PC-3 (cell line): Measurements from ENCODE around the gene PRM3.

Experiments
- EZH2 ChIP-seq: fragments of 300-600 bp; sonication (generic); IDR thresholded peaks from one replicate; pipeline ENCODE4 v1.6.1; 2017; ENCODE audit warnings: antibody characterized with exemption, mild to moderate bottlenecking, low read length; ENCODE audit not compliant: unreplicated experiment
- EZH2phosphoT487 ChIP-seq: fragments of 300-600 bp; sonication (generic); IDR thresholded peaks from 2 replicates; pipeline ENCODE4 v1.6.1; 2018; ENCODE audit warnings: mild to moderate bottlenecking, antibody characterized with exemption, low read length, borderline replicate concordance
- TF ChIP-seq, protein P1 (sequence below): fragments of 300-600 bp; sonication (generic); conservative IDR thresholded peaks from 2 replicates; pipeline ENCODE4 v1.5.1; 2017; ENCODE audit warnings: antibody characterized with exemption, low read depth, mild to moderate bottlenecking, low read length

DNA sequence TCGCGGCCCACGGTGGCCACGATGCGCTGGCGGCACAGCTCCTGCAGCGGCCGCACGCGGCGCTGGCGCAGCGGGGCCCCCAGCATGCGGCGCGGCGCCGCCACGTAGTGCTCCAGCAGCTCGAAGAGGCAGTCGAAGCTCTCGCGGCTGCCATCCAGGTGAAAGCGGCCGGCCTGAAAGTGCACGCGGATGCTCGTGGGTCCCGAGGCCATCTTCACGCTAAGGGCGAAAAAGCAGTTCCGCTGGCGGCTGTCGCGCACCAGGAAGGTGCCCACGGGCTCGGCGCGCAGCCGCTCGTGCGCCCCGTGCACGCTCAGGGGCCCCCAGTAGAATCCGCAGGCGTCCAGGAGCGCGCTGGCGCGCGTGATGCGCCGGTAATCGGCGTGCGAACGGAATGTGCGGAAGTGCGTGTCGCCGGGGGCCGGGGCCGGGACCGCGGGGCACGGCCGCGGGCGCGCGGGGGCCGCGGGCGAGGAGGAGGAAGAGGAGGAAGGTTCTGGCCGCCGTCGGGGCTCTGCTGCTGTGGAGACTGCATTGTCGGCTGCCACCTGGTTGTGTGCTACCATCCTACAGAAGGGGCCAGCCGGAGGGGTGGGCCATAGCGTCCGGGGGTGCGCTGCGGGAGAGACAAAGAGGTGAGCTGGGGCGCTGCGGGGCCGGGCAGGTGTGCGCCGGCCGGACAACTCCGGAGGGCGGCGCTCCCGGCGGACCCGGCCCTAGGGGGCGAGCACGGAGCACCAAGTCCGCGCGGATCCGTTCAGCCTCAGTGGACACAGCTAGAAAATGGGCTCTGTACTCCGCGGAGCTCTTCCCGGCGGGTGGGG is 18.3 kb downstream of the PRM3 start:
- TF ChIP-seq, protein P1, sequence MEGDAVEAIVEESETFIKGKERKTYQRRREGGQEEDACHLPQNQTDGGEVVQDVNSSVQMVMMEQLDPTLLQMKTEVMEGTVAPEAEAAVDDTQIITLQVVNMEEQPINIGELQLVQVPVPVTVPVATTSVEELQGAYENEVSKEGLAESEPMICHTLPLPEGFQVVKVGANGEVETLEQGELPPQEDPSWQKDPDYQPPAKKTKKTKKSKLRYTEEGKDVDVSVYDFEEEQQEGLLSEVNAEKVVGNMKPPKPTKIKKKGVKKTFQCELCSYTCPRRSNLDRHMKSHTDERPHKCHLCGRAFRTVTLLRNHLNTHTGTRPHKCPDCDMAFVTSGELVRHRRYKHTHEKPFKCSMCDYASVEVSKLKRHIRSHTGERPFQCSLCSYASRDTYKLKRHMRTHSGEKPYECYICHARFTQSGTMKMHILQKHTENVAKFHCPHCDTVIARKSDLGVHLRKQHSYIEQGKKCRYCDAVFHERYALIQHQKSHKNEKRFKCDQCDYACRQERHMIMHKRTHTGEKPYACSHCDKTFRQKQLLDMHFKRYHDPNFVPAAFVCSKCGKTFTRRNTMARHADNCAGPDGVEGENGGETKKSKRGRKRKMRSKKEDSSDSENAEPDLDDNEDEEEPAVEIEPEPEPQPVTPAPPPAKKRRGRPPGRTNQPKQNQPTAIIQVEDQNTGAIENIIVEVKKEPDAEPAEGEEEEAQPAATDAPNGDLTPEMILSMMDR = no peak
- TF ChIP-seq EZH2 = no peak
- peak; percentile 56; the same call in 1 of the 2 replicates for TF ChIP-seq EZH2phosphoT487
